ENCODE results near the gene BCL6.

The BCL6 gene

DNA sequence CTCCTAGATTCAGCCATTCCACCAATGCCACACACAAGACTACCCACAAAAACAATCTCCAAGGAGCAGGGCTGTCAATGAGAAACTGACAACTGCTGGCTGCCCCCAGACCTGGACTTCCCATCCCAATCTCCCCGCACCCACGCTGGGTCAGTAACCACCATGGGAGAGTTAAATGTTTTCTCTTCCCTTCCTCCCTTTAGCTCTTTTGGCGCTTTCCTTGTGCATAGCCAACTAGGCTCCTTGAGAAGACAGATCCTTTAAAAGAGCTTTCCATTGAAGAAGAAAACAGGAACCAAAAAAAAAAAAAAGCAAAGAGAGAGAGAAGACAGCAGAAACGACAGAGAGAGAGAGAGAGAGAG lies 8.3 kb downstream of the BCL6 start:
- Mint-ChIP-seq H3K4me3 (peak overlapping the region; percentile 100), H3K4me1 (peaks cover 56% of the 10 kb centered on the region)
- ATAC-seq: no peak

DNA sequence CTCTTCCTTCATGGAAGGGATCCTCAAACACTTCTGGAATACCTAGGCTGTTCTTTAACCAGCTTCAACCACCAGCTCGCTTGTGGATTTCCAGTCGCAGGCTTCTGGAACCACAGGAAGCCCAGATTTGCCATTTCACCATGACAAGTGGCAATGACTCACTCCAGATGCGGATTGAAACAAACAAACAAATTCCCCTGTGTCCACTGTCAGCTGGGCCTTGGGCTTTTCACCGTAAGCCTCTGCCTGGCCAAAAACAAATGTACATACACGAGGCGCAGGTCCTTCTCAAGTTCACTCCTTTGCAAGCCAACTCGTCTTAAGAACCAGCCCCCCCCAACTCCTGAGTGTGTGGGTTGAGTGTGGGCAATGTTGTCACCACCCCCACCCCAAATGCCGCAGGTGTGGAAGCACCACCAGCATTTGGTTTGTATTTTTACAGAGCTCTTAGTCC lies 8.8 kb downstream of the BCL6 start:
- peaks cover 53% of the 10 kb centered on the region for H3K36me3 Mint-ChIP-seq
- H3K4me1 Mint-ChIP-seq: peaks cover 51% of the 10 kb centered on the region
- H3K27ac Mint-ChIP-seq: peak overlapping the region; percentile 100
- H3K4me3 Mint-ChIP-seq: peak overlapping the region; percentile 100
- no peak for ATAC-seq
- DNase-seq (ENCODE audit: low spot score in 2 of 2): peak in 1 of 2 donors; percentile 63
- no peaks in the 10 kb centered on the region for H3K9me3 Mint-ChIP-seq

More for the DNA sequence above, 8.3 kb downstream of the BCL6 start:
- peaks cover 55% of the 10 kb centered on the region for H3K36me3 Mint-ChIP-seq
- no peak for DNase-seq (ENCODE audit: low spot score in 2 of 2)
- H3K9me3 Mint-ChIP-seq: no peaks in the 10 kb centered on the region
- peak overlapping the region; percentile 100 for H3K27ac Mint-ChIP-seq

GRCh38 chr3:187735837-187736236 lies 9.4 kb downstream of the BCL6 start:
- Mint-ChIP-seq H3K4me3 (peak overlapping the region; percentile 100), H3K36me3 (peaks cover 53% of the 10 kb centered on the region), H3K9me3 (no peaks in the 10 kb centered on the region), H3K4me1 (peaks cover 45% of the 10 kb centered on the region), H3K27ac (peak overlapping the region; percentile 100)
- no peak for ATAC-seq
- DNase-seq (ENCODE audit: low spot score in 2 of 2): no peak

- H3K9me3 Mint-ChIP-seq: no peaks in the 10 kb centered on the region
- H3K27ac Mint-ChIP-seq: peak overlapping the region; percentile 100
- DNase-seq (ENCODE audit: low spot score in 2 of 2) (no peak), ATAC-seq (no peak)
- peaks cover 40% of the 10 kb centered on the region for H3K4me1 Mint-ChIP-seq
- H3K36me3 Mint-ChIP-seq: peaks cover 50% of the 10 kb centered on the region
- H3K4me3 Mint-ChIP-seq: peak overlapping the region; percentile 100
Measured at GRCh38 chr3:187735383-187735782, 9.9 kb downstream of the BCL6 start.

GRCh38 chr3:187734841-187735240 lies 10.4 kb downstream of the BCL6 start:
- Mint-ChIP-seq H3K9me3 (no peaks in the 10 kb centered on the region), H3K4me1 (peaks cover 38% of the 10 kb centered on the region), H3K36me3 (peaks cover 52% of the 10 kb centered on the region), H3K27ac (no peak overlapping the region), H3K4me3 (no peak overlapping the region)
- ATAC-seq (no peak), DNase-seq (ENCODE audit: low spot score in 2 of 2) (no peak)

DNA sequence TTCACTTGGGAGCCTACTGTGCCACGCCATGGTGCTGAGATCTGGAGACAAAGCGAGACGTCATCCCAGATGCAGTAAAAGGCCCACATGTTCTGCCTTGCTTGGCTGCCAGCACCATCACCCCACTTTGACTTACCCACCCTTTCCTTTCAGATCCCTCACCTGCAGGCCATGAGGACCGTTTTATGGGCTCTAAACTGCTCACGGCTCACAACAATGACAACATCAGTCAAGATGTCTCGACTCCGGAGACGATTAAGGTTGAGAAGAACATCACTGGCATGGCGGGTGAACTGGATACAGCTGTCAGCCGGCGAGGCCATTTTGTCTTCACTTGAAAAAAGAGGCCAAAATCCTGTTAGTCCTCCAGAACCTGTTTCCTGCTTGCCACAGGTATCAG lies 11.9 kb downstream of the BCL6 start:
- DNase-seq (ENCODE audit: low spot score in 2 of 2): no peak
- Mint-ChIP-seq H3K4me1 (peaks cover 23% of the 10 kb centered on the region), H3K9me3 (no peaks in the 10 kb centered on the region), H3K36me3 (peaks cover 64% of the 10 kb centered on the region), H3K4me3 (no peak overlapping the region), H3K27ac (peak overlapping the region; percentile 6)
- no peak for ATAC-seq

DNA sequence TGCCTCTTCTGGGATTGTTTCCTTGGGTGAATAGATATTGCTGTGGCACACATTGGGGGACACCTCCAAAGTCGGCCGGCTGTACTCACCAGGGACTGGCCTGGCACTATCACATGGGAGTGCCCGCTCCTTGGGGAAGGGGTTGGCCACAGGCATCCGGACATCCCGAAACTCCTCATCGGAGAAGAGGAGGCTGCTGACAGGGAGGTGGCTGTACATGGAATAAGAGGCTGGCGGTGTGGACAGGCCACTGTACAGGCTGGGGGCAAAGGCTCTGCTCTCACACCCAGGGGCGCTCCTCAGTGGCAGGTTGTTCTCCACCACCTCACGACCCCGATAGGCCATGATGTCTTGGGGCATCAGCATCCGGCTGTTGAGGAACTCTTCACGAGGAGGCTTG lies 15.7 kb downstream of the BCL6 start:
- Mint-ChIP-seq H3K27ac (no peak overlapping the region), H3K4me1 (no peaks in the 10 kb centered on the region), H3K36me3 (peaks cover 81% of the 10 kb centered on the region), H3K9me3 (no peaks in the 10 kb centered on the region), H3K4me3 (no peak overlapping the region)
- DNase-seq (ENCODE audit: low spot score in 2 of 2): no peak
- ATAC-seq: no peak

DNA sequence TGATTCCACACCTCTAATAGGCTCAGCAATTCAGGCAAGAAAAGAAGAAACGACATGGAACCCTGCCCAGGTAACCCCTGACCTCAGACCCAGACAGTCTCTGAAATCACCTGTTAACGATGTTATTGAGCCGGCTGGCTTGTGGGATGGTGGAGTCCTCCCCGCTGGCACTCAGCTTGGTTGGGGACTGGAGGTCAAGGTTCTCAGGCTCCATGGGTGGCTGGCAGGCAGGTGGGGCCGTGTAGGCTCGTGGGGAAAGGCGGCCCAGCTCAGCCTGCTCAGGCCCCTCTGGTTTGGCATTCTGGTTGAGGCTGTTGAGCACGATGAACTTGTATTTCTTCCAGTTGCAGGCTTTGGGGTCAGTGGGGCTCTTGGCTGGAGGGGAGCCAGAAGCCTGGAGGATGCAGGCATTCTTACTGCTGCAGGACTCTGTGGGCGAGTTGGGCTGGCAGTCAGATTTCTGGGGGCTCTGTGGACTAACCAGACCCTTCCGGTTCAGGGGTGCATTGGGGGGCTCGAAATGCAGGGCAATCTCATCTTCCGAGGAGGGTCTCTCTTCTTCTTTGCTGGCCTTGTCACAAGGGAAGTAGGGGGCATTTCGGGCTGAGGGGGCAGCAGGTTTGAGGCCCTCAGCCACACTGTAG lies 16.2 kb downstream of the BCL6 start:
- H3K9me3 Mint-ChIP-seq: no peaks in the 10 kb centered on the region
- ATAC-seq (no peak), DNase-seq (ENCODE audit: low spot score in 2 of 2) (no peak)
- no peak overlapping the region for H3K4me3 Mint-ChIP-seq
- no peaks in the 10 kb centered on the region for H3K4me1 Mint-ChIP-seq
- peaks cover 82% of the 10 kb centered on the region for H3K36me3 Mint-ChIP-seq
- H3K27ac Mint-ChIP-seq: no peak overlapping the region

DNA sequence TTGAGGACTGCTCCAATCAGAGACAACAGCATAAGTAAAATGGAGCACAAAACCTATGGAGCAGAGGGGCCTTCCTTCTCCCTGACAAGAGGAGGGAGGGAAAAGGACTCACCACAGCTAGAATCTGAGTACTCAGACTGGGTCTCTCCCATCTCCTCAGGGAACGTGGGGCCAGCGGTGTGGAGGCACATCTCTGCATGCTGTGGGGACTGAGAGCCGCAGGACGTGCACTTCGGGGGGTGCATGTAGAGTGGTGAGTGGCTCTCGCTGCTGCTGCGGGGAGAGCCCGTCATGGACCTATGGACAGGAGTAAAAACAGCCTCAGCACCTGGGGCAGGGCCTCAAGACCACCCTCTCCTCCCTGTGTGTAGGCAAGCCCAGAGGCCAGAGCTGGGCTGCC lies 17.0 kb downstream of the BCL6 start:
- Mint-ChIP-seq H3K4me3 (no peak overlapping the region), H3K9me3 (no peaks in the 10 kb centered on the region), H3K27ac (no peak overlapping the region), H3K36me3 (peaks cover 82% of the 10 kb centered on the region), H3K4me1 (no peaks in the 10 kb centered on the region)
- ATAC-seq (no peak), DNase-seq (ENCODE audit: low spot score in 2 of 2) (no peak)

DNA sequence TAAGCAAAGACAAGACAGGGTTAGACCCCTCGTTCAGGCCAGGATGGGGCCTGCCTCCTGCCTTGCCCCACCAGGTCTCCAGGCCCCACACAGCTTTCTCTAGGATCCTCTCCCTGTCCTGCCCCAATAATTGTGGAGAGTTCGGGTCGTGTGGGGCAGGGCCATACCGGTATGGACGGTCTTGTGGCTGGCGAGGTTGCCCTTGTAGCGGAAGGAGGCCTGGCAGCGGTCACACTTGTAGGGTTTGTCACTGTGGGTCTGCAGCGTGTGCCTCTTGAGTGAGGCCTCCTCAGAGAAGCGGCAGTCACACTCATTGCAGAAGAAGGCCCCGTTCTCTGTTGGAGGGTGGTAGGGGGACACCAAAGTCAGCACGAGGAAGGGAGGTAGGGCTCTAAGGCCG lies 18.7 kb downstream of the BCL6 start:
- peaks cover 89% of the 10 kb centered on the region for H3K36me3 Mint-ChIP-seq
- no peak overlapping the region for H3K27ac Mint-ChIP-seq
- DNase-seq (ENCODE audit: low spot score in 2 of 2) (no peak), ATAC-seq (no peak)
- no peaks in the 10 kb centered on the region for H3K9me3 Mint-ChIP-seq
- no peaks in the 10 kb centered on the region for H3K4me1 Mint-ChIP-seq
- no peak overlapping the region for H3K4me3 Mint-ChIP-seq

GRCh38 chr3:187725653-187726370 lies 19.5 kb downstream of the BCL6 start:
- H3K4me3 Mint-ChIP-seq: no peak overlapping the region
- DNase-seq (ENCODE audit: low spot score in 2 of 2): no peak
- H3K4me1 Mint-ChIP-seq: no peaks in the 10 kb centered on the region
- H3K9me3 Mint-ChIP-seq: no peaks in the 10 kb centered on the region
- H3K27ac Mint-ChIP-seq: no peak overlapping the region
- H3K36me3 Mint-ChIP-seq: peaks cover 89% of the 10 kb centered on the region
- ATAC-seq: no peak

GRCh38 chr3:187725224-187725623 lies 20.0 kb downstream of the BCL6 start:
- peaks cover 94% of the 10 kb centered on the region for H3K36me3 Mint-ChIP-seq
- H3K4me3 Mint-ChIP-seq: no peak overlapping the region
- no peak for DNase-seq (ENCODE audit: low spot score in 2 of 2)
- no peak overlapping the region for H3K27ac Mint-ChIP-seq
- no peaks in the 10 kb centered on the region for H3K4me1 Mint-ChIP-seq
- no peak for ATAC-seq
- no peaks in the 10 kb centered on the region for H3K9me3 Mint-ChIP-seq

GRCh38 chr3:187722206-187722612 lies 23.1 kb downstream of the BCL6 start:
- no peak for ATAC-seq

DNA sequence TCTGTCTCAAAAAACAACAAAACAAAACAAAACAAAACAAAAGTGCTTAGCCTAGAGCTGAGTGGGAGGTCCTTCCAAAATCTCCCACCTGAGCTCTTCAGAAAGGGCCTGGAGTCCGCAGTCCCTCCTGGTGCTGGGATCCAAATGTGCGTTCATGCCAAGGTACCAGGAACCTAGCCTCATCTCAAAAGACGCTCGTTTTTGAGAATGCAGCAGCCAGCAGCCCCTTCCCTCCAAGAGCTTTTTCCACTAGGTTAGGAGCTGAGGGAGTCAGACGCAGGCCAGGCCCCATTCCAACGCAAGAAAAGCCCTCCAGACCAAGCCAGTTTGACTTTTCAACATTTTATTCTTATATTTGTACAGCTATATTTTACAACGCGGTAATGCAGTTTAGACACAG lies 24.2 kb downstream of the BCL6 start:
- DNase-seq (ENCODE audit: low spot score in 2 of 2) (no peak), ATAC-seq (no peak)
- H3K36me3 Mint-ChIP-seq: peaks cover 58% of the 10 kb centered on the region
- no peak overlapping the region for H3K27ac Mint-ChIP-seq
- no peaks in the 10 kb centered on the region for H3K9me3 Mint-ChIP-seq
- no peak overlapping the region for H3K4me3 Mint-ChIP-seq
- H3K4me1 Mint-ChIP-seq: no peaks in the 10 kb centered on the region

More at GRCh38 chr3:187722206-187722612, 23.1 kb downstream of the BCL6 start:
- H3K4me1 Mint-ChIP-seq: no peaks in the 10 kb centered on the region
- H3K27ac Mint-ChIP-seq: no peak overlapping the region
- no peaks in the 10 kb centered on the region for H3K9me3 Mint-ChIP-seq
- H3K4me3 Mint-ChIP-seq: no peak overlapping the region
- peaks cover 69% of the 10 kb centered on the region for H3K36me3 Mint-ChIP-seq
- DNase-seq (ENCODE audit: low spot score in 2 of 2): no peak

DNA sequence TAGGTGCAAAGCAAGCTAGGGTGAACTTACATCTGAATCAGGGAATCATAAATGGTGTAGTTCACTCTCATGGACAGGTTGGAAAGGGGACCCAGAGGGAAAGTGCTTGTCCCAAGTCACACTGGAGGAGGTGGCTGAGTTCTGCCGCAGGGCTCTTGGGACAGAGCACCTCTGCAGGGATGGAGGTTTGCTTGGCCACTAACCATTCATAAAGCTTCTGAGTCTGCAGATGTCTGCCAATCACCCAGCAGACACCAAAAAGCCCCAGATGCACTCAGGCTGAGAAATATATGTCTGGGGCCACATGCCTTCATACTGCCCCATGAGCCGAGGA lies 25.0 kb downstream of the BCL6 start:
- peak overlapping the region; percentile 29 for H3K27ac Mint-ChIP-seq
- H3K9me3 Mint-ChIP-seq: no peaks in the 10 kb centered on the region
- peaks cover 51% of the 10 kb centered on the region for H3K36me3 Mint-ChIP-seq
- DNase-seq (ENCODE audit: low spot score in 2 of 2) (no peak), ATAC-seq (no peak)
- H3K4me1 Mint-ChIP-seq: no peaks in the 10 kb centered on the region
- H3K4me3 Mint-ChIP-seq: no peak overlapping the region

DNA sequence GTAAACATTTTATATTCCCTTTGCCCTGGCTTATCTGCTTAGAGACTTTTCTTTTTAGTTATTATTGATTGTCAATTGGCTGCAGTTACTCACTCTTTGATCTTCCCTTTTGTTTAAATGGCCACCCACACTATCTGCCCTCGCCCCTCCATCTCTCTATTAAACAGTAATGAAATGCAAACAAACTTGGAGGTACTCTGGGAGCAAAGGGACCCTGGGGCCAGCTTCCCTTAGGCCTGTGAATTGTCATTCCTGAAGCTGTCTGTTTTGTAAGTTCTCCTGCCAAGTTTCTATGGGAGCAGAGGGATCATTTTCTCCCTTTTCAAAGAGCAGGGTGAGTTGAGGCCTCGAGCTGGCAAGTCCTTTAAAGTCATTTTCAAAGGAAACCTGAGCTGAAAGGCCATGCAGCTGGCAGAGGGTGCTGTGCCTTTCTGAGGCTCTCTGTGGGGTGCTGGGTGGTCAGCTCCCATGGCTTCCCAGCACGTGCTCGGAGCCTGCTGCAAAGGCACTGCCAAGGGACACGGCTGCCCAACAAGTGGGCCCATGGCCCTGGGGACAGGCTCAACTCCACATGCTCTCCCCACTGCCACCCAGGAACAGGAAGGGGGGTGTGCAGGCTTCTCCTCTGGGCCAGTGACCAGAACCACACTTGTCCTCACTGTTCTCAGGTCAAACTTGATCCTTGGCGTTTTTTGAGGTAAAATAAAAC lies 25.5 kb downstream of the BCL6 start:
- no peak overlapping the region for H3K4me3 Mint-ChIP-seq
- H3K9me3 Mint-ChIP-seq: no peaks in the 10 kb centered on the region
- H3K4me1 Mint-ChIP-seq: peaks cover under 1% of the 10 kb centered on the region
- H3K36me3 Mint-ChIP-seq: peaks cover 46% of the 10 kb centered on the region
- DNase-seq (ENCODE audit: low spot score in 2 of 2): no peak
- ATAC-seq: peak; percentile 26
- peak overlapping the region; percentile 29 for H3K27ac Mint-ChIP-seq
